SK-N-SH (cell line): ENCODE measurements around the gene AGBL1.

Source experiments
- EP300 ChIP-seq, 2 experiments: IDR thresholded peaks; 2 replicates each; pipeline versions ENCODE4 v1.4.0 to v1.6.1; 2012; ENCODE audit warnings: borderline replicate concordance in 1 of 2, low read depth in 1 of 2, low read length in 1 of 2
- EZH2phosphoT487 ChIP-seq: fragments of 200-600 bp; sonication (generic); IDR thresholded peaks from 2 replicates; pipeline ENCODE4 v1.6.1; 2017; ENCODE audit warnings: low read depth, mixed run types, mild to moderate bottlenecking, antibody characterized with exemption, moderate library complexity, borderline replicate concordance
- GABPA ChIP-seq: IDR thresholded peaks from 2 replicates; pipeline ENCODE4 v1.4.0; 2012; ENCODE audit warnings: low read depth, mild to moderate bottlenecking
- POLR2AphosphoS5 ChIP-seq: IDR thresholded peaks from 2 replicates; pipeline ENCODE4 v1.6.1; 2012; ENCODE audit warnings: low read depth, low read length
- RXRA ChIP-seq: IDR thresholded peaks from 2 replicates; pipeline ENCODE4 v1.4.0; 2012; ENCODE audit warnings: low read depth, mild to moderate bottlenecking, borderline replicate concordance
- SIN3A ChIP-seq: IDR thresholded peaks from 2 replicates; pipeline ENCODE4 v1.6.1; 2012; ENCODE audit warnings: low read depth, mild to moderate bottlenecking, low read length, moderate library complexity, borderline replicate concordance
- SMC3 ChIP-seq: IDR thresholded peaks from 2 replicates; pipeline ENCODE4 v1.6.1; 2012; ENCODE audit warnings: low read depth, low read length, improper control_type of control experiment
- TEAD4 ChIP-seq: IDR thresholded peaks from 2 replicates; pipeline ENCODE4 v1.4.0; 2012; ENCODE audit warnings: mild to moderate bottlenecking, borderline replicate concordance; ENCODE audit not compliant: insufficient read depth
- YY1 ChIP-seq: IDR thresholded peaks from 2 replicates; pipeline ENCODE4 v1.4.0; 2012; ENCODE audit warnings: low read depth, mild to moderate bottlenecking
- TF ChIP-seq, protein P1 (sequence below): IDR thresholded peaks from 2 replicates; pipeline ENCODE4 v1.4.0; 2012; ENCODE audit warnings: low read depth
- TF ChIP-seq, protein P2 (sequence below): fragments of 200-600 bp; sonication (generic); IDR thresholded peaks from 2 replicates; pipeline ENCODE4 v1.6.1; 2017; ENCODE audit warnings: antibody characterized with exemption, mild to moderate bottlenecking, moderate library complexity
- TF ChIP-seq, protein P3 (sequence below): IDR thresholded peaks from 2 replicates; pipeline ENCODE4 v1.6.1; 2012; ENCODE audit warnings: mild to moderate bottlenecking, low read depth, low read length, moderate library complexity
- TF ChIP-seq, protein P4 (sequence below): IDR thresholded peaks from 2 replicates; pipeline ENCODE4 v1.4.0; 2012; ENCODE audit warnings: low read depth, borderline replicate concordance

DNA sequence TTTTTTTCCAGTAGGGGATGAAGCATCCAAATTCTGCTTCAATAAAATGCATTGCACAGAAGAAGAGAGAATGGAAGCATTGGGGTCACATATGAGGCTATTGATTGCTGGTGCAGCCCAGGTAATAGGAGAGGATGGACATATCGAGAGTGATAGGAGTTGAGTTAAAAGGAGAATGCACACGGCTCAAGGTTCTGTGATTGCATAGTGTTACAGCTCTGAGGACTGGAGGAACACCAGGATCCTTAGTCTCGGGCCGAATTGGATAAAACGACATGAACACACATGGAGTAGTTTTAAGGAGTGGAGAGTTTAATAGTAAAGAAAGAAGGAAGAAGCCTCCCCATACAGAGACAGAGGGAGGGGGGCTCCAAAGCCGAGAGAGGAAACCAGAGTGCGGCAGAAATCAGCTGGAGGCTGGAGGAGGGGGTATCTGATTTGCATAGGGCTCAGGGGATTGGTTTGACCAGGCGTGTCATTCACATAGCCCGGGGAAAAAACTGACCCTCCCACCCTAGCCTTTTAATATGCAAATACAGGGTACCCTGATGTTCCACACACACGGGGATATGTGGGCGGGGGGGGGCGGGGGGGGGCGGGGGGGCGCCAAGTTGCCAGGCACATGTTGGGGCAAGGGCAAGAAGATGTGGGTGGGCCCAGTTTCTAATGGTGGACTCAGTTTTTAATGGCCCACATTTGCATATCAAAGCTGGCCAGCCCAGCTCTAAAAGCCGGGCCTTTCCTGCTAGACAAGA lies 156.9 kb downstream of the AGBL1 start:
- TF ChIP-seq SMC3 (no peak), POLR2AphosphoS5 (no peak), EP300 (IDR thresholded peaks at IDR 0.05; ENCODE audit: borderline replicate concordance in 1 of 2, low read depth in 1 of 2, low read length in 1 of 2) (no peak), SIN3A (no peak), TEAD4 (no peak), GABPA (no peak), RXRA (no peak), EZH2phosphoT487 (no peak), YY1 (no peak)
- TF ChIP-seq, protein P1, sequence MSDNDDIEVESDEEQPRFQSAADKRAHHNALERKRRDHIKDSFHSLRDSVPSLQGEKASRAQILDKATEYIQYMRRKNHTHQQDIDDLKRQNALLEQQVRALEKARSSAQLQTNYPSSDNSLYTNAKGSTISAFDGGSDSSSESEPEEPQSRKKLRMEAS, result no peak
- TF ChIP-seq, protein P2, sequence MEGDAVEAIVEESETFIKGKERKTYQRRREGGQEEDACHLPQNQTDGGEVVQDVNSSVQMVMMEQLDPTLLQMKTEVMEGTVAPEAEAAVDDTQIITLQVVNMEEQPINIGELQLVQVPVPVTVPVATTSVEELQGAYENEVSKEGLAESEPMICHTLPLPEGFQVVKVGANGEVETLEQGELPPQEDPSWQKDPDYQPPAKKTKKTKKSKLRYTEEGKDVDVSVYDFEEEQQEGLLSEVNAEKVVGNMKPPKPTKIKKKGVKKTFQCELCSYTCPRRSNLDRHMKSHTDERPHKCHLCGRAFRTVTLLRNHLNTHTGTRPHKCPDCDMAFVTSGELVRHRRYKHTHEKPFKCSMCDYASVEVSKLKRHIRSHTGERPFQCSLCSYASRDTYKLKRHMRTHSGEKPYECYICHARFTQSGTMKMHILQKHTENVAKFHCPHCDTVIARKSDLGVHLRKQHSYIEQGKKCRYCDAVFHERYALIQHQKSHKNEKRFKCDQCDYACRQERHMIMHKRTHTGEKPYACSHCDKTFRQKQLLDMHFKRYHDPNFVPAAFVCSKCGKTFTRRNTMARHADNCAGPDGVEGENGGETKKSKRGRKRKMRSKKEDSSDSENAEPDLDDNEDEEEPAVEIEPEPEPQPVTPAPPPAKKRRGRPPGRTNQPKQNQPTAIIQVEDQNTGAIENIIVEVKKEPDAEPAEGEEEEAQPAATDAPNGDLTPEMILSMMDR, result no peak
- TF ChIP-seq, protein P3, sequence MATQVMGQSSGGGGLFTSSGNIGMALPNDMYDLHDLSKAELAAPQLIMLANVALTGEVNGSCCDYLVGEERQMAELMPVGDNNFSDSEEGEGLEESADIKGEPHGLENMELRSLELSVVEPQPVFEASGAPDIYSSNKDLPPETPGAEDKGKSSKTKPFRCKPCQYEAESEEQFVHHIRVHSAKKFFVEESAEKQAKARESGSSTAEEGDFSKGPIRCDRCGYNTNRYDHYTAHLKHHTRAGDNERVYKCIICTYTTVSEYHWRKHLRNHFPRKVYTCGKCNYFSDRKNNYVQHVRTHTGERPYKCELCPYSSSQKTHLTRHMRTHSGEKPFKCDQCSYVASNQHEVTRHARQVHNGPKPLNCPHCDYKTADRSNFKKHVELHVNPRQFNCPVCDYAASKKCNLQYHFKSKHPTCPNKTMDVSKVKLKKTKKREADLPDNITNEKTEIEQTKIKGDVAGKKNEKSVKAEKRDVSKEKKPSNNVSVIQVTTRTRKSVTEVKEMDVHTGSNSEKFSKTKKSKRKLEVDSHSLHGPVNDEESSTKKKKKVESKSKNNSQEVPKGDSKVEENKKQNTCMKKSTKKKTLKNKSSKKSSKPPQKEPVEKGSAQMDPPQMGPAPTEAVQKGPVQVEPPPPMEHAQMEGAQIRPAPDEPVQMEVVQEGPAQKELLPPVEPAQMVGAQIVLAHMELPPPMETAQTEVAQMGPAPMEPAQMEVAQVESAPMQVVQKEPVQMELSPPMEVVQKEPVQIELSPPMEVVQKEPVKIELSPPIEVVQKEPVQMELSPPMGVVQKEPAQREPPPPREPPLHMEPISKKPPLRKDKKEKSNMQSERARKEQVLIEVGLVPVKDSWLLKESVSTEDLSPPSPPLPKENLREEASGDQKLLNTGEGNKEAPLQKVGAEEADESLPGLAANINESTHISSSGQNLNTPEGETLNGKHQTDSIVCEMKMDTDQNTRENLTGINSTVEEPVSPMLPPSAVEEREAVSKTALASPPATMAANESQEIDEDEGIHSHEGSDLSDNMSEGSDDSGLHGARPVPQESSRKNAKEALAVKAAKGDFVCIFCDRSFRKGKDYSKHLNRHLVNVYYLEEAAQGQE, result no peak
- TF ChIP-seq, protein P4, sequence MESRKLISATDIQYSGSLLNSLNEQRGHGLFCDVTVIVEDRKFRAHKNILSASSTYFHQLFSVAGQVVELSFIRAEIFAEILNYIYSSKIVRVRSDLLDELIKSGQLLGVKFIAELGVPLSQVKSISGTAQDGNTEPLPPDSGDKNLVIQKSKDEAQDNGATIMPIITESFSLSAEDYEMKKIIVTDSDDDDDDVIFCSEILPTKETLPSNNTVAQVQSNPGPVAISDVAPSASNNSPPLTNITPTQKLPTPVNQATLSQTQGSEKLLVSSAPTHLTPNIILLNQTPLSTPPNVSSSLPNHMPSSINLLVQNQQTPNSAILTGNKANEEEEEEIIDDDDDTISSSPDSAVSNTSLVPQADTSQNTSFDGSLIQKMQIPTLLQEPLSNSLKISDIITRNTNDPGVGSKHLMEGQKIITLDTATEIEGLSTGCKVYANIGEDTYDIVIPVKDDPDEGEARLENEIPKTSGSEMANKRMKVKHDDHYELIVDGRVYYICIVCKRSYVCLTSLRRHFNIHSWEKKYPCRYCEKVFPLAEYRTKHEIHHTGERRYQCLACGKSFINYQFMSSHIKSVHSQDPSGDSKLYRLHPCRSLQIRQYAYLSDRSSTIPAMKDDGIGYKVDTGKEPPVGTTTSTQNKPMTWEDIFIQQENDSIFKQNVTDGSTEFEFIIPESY, result no peak
